ENCODE results near the gene ERO1B. TPM values are rescaled to one million over a fixed set of nuclear protein-coding genes. Genes with fewer than 3 reads are reported as not detected.
A peak's percentile ranks its signal among the peaks of the same experiment; 100 is the strongest.

Gene ERO1B
- polyA plus RNA-seq, 1 experiment = 0.74 TPM

DNA sequence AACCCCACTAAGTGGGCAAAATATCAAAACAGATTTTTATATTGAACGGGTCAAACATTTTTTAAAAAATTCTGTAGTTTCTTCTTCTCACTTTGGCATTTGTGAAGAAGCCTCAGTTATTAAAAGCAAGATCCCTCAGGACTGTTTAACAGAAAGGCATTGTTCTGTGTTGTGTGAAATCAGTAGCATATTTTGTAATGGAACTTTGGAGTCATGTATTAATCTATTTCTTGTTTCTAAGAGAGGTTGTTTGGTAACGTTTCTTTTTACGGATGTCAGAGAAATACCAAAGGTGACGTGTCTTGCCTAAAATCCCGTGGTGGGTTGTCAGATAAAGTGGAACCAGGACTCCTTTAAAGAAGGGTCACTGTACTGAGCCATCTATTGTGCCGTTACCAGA, 115.7 kb downstream of the ERO1B start:
- POLR2A ChIA-PET = no interaction called here
- Histone ChIP-seq H3K27me3 (ENCODE audit: control insufficient read depth, insufficient read depth, low read length) (no peaks in the 10 kb centered on the region), H3K36me3 (ENCODE audit: control insufficient read depth, insufficient read depth, low read length) (no peaks in the 10 kb centered on the region), H3K4me3 (ENCODE audit: low read depth, low read length) (no peak overlapping the region)
- TF ChIP-seq, protein P1, sequence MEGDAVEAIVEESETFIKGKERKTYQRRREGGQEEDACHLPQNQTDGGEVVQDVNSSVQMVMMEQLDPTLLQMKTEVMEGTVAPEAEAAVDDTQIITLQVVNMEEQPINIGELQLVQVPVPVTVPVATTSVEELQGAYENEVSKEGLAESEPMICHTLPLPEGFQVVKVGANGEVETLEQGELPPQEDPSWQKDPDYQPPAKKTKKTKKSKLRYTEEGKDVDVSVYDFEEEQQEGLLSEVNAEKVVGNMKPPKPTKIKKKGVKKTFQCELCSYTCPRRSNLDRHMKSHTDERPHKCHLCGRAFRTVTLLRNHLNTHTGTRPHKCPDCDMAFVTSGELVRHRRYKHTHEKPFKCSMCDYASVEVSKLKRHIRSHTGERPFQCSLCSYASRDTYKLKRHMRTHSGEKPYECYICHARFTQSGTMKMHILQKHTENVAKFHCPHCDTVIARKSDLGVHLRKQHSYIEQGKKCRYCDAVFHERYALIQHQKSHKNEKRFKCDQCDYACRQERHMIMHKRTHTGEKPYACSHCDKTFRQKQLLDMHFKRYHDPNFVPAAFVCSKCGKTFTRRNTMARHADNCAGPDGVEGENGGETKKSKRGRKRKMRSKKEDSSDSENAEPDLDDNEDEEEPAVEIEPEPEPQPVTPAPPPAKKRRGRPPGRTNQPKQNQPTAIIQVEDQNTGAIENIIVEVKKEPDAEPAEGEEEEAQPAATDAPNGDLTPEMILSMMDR (IDR thresholded peaks at IDR 0.05; ENCODE audit: insufficient read depth, low read depth, low read length) = no peak
- no peak for DNase-seq (ENCODE audit: low read depth)
- CTCF ChIA-PET = no interaction called here

Small RNA genes within 50 kb of the gene (small RNA-seq; reads per million reads assigned to genes)
- gene RNU2-70P (ENCODE audit: insufficient read length, low read depth, low replicate concordance) = 23.2 reads per million, percentile 85 among the genes with 10 or more reads in this experiment

Other genes starting within 250 kb of the ERO1B start
- 116 and 182 TPM in 2 replicates for gene NID1, start 216.9 kb downstream of the ERO1B start, polyA plus RNA-seq (2011; rRNA removed)
- 6.8 and 7.8 TPM in 2 replicates for gene GPR137B, start 139.4 kb downstream of the ERO1B start, polyA plus RNA-seq (2011; rRNA removed)
- gene EDARADD, start 112.3 kb upstream of the ERO1B start, polyA plus RNA-seq (2011; rRNA removed) = 0.05 TPM in 1 of 2 replicates, not detected in the other
- 50.6 and 72.4 TPM in 2 replicates for gene LGALS8, start 242.0 kb upstream of the ERO1B start, polyA plus RNA-seq (2011; rRNA removed)